ENCODE results near the gene OBSCN. TPM values are rescaled to one million over a fixed set of nuclear protein-coding genes. Genes with fewer than 3 reads are reported as not detected.

OBSCN gene
- polyA plus RNA-seq, 3 donors = 31.3 to 43.8 (median 35.6) TPM

DNA sequence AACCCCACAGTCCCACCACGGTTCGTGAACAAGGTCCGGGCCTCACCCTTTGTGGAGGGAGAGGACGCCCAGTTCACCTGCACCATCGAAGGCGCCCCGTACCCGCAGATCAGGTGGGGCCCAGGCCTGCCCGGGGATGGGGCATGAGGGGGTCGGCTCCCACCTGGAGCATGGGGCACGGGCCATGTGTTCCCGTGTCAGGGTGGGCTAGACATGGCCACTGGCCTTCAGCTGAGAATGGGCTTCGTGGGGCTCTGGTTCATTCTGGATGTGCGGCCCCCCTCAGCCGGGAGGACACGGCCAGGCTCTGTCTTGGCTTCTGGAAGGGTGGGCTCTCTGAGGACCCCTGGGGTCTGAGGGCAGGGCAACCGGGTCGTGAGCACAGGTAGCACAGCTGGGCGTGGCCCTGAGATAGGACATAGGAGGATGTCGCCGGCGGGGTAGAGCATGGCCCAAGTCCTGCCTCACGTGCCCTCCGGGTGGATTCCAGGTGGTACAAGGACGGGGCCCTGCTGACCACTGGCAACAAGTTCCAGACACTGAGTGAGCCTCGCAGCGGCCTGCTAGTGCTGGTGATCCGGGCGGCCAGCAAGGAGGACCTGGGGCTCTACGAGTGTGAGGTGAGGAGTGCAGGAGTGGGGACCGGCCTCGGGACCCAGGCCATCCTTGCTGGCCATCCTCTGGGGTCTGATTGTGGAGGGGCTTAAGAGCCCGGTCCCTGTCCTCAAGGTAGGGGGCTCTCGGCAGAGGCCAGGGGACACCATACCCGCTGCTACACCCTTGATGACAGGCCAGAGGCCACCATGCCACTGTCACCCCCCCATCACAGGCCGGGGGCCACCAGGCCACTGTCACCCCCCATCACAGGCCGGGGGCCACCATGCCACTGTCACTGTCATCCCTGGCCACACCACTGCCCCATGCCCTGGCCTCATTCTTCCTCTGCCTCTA is 143.3 kb downstream of the OBSCN start:
- DNase-seq (ENCODE audit: extremely low read depth in 1 of 11, low read depth in 9 of 11, low spot score in 4 of 11) = no peak

DNA sequence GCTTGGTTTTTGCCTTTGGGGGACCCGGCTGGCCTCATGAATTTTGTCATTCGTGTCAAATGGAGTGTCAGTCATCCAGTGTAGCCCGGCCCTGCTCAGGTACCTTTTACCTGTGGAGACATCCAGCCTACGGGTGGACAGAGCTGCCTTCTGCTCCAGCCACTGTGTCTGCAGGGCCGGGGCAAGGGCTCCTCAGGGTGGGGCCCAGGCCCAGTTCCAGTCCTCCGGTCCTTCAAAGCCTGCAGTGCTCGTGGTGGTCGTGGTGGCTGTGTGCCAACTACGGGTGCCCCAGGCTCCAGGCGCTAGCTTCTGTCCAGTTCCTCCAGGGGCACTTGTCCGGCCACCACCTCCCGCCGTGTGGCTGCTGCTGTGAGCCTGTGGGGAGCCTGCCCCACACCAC is 144.0 kb downstream of the OBSCN start:
- no peak for DNase-seq (ENCODE audit: extremely low read depth in 1 of 11, low read depth in 9 of 11, low spot score in 4 of 11)

DNA sequence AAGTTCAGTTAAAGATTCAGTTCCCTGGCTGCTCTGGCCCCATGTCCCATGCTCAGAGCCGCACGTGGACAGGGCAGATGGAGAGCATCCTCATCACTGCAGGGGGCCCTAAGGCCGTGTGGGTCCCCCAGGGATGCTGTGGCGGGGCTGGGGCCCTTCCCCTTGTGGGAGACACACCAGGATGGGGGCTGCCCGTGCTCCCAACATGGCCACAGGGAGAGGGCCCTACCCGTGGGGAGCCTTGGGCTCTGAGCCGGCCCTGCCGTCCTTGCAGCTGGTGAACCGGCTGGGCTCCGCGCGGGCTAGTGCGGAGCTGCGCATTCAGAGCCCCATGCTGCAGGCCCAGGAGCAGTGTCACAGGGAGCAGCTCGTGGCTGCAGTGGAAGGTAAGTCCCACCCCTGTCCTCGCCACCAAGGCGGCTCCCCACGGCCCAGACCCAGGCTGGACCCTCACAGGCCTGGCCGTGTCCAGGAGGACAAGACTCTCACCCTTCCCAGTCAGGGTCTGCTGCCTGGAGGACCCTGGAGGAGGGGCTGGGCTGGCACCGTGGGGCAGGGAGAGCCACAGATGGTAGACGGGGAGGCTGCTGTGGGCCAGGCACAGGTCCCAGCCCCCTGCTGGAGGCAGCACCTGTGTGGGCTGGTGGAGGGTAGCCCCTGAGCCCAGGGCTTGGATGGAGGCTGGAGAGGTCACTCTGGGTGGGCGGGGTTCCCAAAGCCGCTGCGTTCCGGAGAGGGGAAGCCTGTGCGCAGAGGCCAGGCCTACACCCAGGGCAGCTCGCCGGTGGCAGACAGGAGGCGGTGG is 145.0 kb downstream of the OBSCN start:
- DNase-seq (ENCODE audit: extremely low read depth in 1 of 11, low read depth in 9 of 11, low spot score in 4 of 11) = no peak

DNA sequence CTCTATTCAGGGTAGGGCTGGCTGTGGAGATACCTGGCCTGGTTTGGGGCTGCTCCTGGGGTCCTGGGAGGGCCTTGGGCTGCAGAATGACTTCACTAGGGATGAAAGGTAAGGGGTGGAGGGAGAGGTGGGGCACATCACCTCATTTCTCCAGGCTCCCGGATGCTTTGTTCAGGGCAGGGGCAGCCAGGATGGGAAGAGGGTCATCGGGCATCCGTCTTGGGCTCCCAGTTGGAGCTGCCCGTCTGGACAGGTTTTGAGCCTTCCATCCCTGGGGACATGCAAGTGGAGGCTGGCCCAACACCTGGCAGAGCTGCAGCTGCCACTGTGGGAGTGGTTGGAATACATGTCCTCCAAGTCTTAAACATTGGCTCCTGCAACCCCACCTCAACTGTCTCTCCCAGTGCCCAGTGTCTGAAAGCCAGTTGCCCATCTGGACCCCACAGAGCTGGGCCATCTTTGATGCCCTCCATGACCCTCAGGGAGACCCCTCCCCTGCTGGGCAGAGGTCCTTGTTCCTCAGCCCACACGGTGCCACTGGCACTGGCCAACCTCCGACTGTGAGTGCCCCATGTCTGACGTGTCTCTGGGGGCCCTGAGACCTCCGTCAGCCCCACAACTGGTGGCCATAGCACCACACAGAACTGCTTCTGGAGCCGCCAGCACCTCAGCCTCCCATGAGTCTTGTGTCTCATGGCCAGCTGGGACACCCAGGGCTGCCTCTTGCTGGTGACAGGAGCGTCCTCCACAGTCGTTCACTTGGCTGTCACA is 145.9 kb downstream of the OBSCN start:
- DNase-seq (ENCODE audit: extremely low read depth in 1 of 11, low read depth in 9 of 11, low spot score in 4 of 11) = no peak

DNA sequence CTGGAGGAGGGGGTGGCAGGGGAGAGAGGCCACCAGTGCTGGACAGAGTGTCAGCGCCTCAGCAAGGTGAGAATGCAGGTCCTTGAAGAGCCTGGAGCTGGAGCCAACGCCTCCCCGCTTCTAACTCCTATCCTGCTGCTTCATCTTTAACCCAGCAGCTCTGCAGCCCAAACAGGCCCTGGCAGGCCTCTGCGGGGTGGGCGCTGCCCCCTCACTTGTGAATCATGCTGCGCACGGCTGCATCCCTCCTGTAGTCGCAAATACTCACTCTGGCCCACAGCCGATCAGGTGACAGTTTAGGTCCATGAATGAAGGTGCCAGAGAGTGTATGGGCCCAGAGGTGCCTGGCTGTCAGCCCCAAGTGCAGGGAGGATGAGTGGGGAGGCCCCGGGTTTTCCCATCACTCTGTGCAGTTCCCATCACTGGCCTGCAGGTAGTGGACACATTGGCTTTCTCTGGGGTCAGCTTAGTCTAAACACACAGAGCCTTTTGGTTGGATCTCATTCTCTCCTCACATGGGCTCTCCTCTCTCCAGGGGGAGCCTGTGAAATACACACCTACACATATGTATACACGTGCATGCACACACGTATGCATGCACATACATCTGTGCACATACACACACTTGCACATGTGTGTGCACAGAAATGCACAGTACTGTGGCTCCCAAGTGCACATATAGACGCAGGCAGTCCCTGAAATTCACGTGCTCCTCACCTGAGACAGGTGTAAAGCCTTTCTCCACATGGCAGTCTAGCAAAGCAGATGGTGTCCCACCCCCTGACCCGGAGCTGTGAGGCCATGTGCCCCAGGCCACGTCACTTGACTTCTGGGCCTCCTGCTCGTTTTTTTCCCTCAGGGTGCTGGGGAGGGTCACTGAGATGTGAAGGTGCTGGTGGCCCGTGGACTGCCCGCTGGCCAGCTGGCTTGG is 146.8 kb downstream of the OBSCN start:
- no peak for DNase-seq (ENCODE audit: extremely low read depth in 1 of 11, low read depth in 9 of 11, low spot score in 4 of 11)

DNA sequence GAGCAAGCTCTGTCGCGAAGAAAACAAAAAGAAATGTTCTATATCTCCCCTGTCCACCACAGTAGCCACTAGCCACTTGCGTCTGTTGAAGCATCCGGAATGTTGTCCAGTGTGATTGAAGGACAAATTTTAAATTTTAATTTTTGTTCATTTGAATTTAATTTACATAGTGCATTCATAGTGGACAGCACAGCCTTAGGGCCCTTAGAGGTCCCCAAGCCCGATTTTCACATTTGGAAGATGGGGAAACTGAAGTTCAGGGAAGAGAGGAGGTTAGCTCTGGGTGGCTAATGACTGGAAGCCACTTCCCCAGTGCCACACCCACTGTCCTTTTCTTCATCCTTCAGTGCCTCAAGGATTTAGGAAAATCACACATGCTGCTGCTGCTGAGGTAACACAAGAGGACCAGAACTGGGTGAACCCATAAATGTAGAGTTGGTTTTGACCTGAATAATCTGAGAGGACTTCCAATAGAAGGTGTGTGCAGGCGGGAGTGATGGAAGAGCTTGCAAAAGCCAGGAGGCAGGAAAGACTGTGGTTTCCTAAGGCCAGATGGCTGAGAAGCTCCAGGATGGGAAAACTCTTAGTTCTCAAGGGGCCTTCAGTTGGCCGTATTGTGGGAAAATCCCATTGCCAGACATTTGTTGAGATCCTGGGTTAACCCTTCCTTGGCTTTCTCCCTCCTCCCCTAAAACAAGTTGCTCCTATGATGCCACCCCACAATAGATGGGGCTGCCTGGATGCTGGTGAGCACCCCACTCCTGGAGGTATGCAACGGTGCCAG is 149.2 kb downstream of the OBSCN start:
- DNase-seq (ENCODE audit: extremely low read depth in 1 of 11, low read depth in 9 of 11, low spot score in 4 of 11) = no peak

DNA sequence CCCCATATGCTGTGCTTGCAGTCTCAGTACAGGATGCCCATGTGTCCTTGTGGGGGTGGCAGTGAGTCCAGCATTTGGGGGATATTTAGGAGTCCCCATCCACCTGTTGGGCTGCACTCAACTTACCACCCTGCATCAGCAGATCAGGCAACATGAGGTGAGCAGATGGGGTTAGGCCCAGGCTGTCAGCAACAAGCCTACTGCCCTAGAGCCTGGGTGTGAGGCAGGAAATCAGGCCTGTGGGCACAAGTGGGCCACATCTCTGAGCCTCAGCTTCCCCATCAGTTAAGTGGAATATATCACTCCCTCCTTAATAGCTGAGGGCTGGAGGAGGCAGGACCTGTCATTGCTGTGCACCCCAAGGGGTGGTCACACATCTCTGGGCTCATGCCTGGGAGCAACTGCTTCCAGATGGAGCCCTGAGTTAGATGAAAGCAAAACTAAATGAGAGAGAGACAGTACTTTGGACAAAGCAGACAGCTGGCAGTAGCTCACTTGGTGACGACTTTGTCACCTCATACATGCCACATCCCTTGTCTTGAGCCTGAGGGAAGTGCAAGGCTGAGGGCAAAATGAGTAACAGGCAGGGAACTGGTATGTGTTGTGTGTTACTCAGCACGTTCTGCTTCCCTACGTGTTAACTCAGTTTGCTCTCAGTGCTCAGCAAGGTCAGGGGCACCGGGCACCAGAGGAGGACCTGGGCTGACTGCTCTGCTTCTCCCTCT is 150.4 kb downstream of the OBSCN start:
- no peak for DNase-seq (ENCODE audit: extremely low read depth in 1 of 11, low read depth in 9 of 11, low spot score in 4 of 11)

DNA sequence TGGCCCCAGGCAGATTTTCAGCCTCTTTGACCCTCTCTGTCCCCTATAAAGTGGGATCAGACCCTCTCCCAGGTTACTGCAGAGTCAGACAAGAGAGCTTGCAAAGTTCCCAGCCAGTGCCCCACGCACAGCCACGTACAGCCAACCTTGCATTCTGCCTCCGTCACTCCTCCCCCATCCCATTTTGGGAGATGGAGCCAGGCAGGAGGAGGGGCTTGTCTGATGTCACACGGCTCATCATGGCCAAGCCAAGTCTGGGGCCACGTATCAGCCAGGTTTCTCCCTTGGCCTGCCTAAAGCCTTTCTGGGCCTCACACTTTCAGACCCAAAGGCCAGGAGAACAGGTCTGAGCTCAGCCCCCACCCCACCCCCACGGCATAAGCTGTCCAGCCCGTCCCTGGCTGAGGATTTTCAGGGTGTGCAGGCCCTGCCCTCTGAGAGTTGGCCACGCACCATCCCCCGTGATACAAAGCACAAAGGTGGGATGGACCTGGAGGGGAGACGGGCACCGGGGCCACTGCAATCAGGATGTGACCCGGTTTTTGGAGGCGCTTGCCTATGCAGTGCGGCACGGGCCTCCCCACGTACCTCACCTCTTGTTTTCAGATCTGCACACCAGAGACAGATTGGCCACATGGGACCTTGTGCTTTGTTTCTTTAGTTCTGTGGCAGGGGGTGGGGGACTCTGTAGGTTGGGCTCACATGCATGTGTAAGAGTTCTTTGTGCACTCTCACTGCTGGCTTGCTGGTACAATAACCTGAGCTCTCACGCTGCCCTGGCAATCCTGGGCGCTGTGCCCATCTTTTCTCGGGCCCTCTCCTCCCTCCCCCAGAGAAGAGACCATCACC is 151.1 kb downstream of the OBSCN start:
- no peak for DNase-seq (ENCODE audit: extremely low read depth in 1 of 11, low read depth in 9 of 11, low spot score in 4 of 11)

DNA sequence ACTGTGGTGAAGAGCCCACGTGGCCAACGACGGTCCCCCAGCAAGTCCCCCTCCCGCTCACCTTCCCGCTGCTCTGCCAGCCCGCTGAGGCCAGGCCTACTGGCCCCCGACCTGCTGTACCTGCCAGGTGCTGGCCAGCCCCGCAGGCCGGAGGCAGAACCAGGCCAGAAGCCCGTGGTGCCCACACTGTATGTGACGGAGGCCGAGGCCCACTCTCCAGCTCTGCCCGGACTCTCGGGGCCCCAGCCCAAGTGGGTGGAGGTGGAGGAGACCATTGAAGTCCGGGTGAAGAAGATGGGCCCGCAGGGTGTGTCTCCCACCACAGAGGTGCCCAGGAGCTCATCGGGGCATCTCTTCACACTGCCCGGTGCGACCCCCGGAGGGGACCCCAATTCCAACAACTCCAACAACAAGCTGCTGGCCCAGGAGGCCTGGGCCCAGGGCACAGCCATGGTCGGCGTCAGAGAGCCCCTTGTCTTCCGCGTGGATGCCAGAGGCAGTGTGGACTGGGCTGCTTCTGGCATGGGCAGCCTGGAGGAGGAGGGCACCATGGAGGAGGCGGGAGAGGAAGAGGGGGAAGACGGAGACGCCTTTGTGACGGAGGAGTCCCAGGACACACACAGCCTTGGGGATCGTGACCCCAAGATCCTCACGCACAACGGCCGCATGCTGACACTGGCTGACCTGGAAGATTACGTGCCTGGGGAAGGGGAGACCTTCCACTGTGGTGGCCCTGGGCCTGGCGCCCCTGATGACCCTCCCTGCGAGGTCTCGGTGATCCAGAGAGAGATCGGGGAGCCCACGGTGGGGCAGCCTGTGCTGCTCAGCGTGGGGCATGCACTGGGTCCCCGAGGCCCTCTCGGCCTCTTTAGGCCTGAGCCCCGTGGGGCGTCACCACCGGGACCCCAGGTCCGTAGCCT is 152.0 kb downstream of the OBSCN start:
- DNase-seq (ENCODE audit: extremely low read depth in 1 of 11, low read depth in 9 of 11, low spot score in 4 of 11) = no peak

DNA sequence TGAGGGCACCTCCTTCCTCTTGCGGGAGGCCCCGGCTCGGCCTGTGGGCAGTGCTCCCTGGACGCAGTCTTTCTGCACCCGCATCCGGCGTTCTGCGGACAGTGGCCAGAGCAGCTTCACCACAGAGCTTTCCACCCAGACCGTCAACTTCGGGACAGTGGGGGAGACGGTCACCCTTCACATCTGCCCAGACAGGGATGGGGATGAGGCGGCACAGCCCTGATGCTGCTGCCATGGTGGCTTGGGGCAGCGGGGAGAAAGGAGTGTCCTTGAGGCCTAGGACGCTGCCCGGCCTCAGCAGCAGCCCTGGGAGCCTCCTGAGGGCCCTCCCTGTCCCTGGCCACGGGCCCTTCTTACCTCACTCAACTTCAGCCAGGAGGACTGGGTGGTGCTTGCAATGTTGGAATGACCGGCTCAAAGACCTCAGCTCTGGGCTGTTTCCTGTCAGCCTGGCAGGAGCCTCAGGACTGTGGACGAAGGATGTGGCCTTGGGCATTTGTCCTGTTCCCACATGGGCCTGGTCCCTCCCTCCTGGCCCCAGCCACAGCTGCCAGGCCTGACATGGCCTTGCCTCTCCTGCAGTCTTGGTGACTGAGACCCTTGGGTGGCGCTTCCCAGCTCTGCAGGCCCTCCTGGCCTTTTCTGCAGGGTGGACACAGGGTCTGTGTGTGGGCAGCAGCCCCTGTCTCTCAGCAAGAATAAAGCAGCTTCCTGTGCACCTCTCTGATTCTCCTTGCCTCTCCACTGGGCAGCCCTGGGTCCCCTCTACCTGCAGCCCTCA is 152.9 kb downstream of the OBSCN start:
- no peak for DNase-seq (ENCODE audit: extremely low read depth in 1 of 11, low read depth in 9 of 11, low spot score in 4 of 11)

DNA sequence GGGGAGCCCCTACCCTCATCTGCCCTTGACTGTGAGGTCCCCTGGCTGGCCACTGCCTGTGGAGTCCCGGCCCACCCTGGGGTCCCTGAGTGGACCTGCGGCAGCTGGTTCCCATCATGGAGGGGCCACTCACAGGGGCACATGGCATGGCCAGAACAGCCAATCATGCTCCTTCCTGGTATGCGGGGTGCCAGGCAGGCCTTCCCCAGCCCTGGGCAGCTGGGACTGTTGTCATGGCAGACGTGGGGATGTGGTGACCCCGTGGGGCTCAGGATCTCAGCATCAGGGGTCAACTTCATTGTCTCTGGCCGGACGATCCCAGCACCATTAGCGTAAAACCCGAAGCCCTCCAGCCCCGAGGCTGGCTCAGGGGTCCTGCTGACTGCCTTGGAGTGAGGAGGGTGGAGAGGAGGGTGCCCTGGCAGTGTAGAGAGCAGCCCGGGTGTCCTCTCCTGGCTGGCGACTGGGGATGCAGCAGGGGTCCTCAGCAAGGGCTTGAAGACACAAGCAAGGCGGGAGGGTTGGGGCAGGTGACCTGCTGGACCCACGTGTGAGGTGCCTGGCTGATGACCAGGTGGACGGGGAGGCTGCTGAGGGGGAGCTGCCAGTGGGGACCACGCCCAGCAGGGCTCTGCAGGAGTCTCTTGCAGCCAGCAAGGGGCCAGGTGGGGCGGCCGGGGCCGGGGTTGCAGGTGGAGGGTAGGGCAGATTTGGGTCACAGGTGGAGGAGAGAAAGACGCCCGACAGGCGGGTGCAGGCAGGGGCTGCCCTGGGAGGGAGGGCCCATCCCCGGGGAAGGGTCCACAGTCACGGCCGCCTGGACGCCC is 153.7 kb downstream of the OBSCN start:
- DNase-seq (ENCODE audit: extremely low read depth in 1 of 11, low read depth in 9 of 11, low spot score in 4 of 11) = no peak

DNA sequence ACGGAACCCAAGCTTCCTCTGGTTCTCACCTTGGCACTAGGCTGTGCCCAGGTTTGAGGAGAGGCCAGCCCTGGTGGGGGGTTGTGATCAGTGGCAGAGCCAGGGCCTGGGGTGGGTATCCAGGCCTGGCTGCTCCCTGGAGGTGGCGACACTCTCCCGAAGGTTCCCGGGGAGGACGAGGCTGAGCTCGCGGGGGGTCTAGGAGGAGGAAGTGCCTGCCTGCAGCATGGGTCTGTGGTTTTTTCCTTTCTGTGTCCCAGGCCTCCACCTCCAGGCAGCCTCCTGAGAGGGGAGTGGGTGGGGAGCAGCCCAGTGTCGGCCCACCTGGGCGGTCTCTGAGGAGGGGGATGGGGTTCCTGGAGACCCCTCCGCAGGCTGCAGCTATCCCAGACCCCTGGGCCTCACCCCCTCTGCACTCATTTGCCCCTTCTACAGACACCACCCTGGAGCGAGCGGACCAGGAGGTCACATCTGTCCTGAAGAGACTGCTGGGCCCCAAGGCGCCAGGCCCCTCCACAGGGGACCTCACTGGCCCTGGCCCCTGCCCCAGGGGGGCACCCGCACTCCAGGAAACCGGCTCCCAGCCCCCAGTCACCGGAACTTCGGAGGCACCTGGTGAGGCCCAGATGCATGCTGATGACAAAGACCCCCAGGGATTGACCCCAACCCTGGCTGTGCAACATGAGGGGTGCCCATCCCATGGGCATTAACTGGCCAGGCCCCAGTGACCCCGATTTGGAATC is 154.5 kb downstream of the OBSCN start:
- DNase-seq (ENCODE audit: extremely low read depth in 1 of 11, low read depth in 9 of 11, low spot score in 4 of 11) = no peak

DNA sequence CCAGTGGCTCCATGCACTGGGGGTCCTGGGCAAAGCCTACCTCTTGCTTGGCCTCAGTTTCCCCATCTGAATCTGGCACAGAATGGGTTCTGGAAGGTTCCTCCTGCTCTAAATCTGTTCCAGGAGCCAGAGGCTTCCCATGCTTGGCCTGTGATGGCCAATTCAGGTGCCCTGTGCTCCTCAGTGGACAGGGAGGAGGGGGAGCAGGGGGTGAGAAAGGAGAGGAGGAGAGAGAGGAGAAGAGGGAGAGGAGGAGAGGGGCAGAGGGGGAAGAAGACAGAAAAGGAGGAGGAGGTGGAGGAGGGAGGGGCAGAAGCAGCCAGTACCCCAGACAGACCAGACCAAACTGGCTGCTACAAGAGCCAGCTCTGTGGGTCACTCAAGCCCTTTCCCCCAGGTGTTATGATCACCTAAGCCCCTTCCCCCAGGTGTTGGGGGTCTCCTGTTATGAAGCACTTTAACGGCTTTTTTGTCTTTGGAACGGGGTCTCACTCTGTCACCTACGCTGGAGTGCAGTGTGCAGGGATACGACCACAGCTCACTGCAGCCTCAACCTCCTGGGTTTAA is 155.1 kb downstream of the OBSCN start:
- no peak for DNase-seq (ENCODE audit: extremely low read depth in 1 of 11, low read depth in 9 of 11, low spot score in 4 of 11)
